HL-60 (cell line): ENCODE measurements around the gene MSRB3.

Experiments
- CTCF ChIP-seq: IDR thresholded peaks from one replicate; pipeline ENCODE4 v1.5.1; 2011; ENCODE audit warnings: low read length, control low read depth, inconsistent platforms; ENCODE audit not compliant: insufficient read depth
- POLR2AphosphoS5 ChIP-seq: IDR thresholded peaks from 2 replicates; pipeline ENCODE4 v1.6.1; 2012; ENCODE audit warnings: low read depth
- SPI1 ChIP-seq: IDR thresholded peaks from 2 replicates; pipeline ENCODE4 v1.6.1; 2012; ENCODE audit warnings: low read depth, mild to moderate bottlenecking, borderline replicate concordance

- no peak for TF ChIP-seq SPI1
- TF ChIP-seq CTCF = no peak
- TF ChIP-seq POLR2AphosphoS5 = no peak
Observed at GRCh38 chr12:65300679-65301349, 22.3 kb downstream of the MSRB3 start.
